K562 treated with DMSO at 1 percent for 24 hours (cell line): ENCODE data around the gene ZNF284. TPM values are rescaled to one million over a fixed set of nuclear protein-coding genes. Genes with fewer than 3 reads are reported as not detected.

Experiments
- total RNA-seq: library from RNA; unstranded; fragments of 300-600 nt; gene quantifications from 2 replicates; pipeline ENCODE4 v1.2.3, GENCODE V29; 2022; ENCODE audit warnings: low read depth; ENCODE audit not compliant: insufficient read depth

Gene ZNF284
- total RNA-seq: 0.27 TPM in 1 of 2 replicates, not detected in the other

DNA sequence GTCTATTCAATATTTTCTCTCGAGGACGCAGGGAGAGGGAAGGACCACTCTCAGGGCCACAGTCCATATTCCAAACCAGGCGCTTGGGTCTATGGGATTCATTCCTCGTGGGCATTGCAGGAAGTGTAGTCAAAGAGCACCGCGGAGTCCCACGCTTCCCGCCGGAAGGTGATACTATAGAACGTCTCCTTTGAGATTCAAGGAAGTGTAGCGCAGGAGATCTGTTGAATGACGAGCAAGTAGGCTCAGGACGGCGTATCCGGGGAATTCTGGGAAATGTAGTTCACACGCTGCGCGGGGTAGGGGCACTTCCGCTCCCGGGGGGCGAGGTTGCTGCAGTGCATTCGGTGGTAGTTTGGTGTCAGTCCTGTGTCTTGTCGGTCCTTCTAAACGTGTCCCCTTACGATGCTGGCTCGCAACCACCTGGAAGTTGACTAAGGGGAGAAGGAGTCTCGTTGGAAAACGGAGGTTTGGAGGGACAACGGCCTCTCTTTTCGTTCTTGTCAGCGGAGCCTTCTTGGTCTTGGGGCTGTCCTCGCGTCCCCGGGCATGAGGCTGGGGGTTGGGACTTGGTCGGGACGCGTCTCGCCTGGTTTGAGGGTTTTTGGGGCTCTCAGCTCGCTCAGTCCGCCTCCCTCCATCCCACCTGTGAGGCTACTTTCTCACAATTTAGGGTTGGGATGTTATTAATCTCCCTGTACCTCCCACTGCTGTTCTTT lies at the start of gene ZNF284:
ZNF284 (plus strand) TSS at position 336 of the 719 bp plus-strand sequence. CDS start 4,231 bp downstream, outside the sequence.

DNA sequence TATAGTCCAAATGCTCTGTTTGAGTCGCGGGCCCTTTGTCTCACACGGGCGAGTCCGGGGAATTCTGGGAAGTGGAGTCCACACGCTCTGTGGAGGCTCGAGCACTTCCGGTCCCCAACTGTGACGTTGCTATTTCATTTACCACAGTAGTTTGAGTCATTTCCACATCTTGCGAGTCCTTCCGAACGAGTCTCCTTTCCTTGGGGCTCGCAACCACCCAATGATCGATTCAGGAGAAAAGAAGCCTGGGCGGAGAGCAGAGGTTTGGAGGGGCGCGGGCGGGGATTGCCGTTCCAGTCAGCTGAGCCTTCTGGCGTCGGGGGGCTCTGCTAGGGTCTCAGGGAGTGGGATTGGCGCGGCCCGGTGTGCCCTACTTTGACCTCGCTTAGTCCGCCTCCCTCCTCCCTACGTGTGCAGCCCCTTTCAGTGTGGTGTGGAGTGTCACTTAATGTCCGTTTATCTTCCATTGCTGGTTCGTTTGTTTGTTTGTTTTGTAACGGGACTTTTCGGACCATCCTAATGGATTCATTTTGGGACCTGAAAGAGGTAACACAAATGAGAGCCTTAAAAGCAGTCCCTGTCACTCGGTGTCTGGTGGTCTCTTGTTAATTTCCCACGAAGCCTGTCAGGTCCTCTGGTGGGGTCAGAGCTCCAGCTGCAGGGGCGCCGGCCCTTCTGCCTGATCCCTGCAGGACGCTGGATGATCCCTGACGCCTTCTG lies 46.6 kb upstream of the ZNF284 start, which contains the start of gene ZNF222:
ZNF222 (plus strand) TSS at position 163 of the 720 bp plus-strand sequence; CDS start at position 221, 58 bp downstream.

DNA sequence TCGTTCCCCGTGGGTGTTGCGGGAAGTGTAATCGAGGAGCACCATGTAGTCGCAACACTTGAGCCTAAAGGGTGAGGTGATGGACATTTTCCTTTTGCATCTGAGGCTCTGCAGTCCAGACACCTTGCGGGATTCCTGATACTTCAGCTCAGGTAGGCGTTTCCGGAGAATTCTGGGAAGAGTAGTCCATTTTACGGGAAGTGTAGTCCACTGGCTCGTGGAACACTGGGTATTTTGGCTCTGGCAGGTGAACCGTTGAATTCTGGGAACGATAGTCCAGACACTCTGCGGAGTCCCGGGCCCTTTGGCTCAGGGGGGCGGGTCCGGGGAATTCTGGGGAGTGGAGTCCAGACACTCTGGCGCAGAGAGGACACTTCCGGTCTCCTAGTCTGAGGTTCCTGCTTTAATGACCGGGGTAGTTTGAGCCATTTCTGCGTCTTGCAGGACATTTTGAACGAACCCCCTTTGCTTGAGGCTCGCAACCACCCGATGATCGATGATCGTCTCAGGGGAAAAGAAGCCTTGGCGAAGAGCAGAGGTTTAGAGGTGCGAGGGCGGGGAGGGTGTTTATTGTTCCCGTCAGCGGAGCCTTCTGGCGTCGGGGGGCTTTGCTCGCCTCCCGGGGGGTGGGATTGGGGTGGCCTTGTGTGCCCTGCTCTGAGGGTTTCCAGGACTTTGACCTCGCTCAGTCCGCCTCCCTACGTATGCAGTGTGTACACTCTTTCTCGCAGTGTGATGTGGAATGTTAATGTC lies 20.1 kb upstream of the ZNF284 start, which contains the start of gene ZNF223:
ZNF223 (plus strand) TSS at position 387 of the 753 bp plus-strand sequence. CDS start 3,141 bp downstream, outside the sequence.

DNA sequence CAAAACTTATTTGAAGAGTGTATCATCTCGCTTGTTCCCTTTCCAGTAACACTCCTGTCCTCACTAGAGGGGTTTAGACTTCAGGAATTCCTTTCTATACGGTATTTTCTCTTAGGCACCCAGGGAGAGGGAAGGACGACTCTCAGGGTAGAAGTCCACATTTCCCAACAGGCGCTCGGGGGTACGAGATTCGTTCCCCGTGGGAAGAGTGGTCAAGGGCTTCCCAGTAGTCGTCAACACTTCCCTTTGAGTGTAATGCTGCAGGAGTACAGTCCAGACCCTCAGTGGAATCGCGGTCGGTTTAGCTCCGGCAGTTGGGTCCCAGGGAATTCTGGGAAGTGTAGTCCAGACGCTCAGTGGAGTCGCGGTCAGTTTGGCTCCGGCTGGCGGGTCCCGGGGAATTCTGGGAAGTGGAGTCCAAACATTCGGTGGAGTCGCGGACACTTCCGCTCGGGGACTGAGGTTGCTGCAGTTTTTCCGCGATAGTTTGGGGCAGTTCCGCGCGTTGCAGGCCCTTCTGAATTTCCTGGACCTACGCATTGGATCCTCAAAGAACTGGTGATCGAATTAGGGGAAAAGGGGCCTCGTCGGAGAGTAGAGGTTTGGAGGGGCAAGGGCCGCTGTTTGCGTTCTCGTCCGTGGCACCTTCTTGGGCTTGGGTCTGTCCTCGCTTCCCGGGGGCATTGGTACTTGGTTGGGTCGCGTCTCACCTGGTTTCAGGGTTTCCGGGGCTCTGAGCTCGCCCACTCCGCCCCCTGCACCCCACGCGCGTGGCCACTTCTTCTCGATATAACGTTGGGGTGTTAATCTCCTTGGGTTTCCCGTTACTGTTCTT lies 22.2 kb downstream of the ZNF284 start, which contains the start of gene ZNF224:
ZNF224 (plus strand) TSS at position 431 of the 835 bp plus-strand sequence. CDS start 3,513 bp downstream, outside the sequence.

DNA sequence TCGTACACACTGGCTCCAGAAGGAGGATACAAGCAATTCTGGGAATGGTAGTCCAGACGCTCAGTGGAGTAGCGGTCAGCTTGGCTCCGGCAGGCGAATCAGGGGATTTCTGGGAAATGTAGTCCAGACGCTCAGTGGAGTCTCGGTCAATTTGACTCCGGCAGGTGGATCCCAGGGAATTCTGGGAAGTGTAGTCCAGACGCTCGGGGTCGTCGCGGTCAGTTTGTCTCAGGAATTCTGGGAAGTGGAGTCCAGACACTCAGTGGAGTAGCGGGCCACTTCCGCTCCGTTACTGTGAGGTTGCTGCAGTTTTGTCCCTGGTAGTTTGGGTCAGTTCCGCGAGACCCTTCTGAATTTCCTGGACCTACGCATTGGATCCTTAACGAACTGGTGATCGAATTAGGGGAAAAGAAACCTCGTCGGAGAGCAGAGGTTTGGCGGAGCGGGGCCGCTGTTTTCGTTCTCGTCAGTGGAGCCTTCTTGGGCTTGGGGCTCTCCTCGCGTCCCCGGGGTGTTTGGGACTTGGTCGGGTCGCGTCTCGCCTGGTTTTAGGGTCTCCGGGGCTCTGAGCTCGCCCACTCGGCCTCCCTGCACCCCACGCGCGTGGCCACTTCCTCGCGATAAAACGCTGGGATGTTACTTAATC lies 41.3 kb downstream of the ZNF284 start, which contains the start of gene ZNF225:
ZNF225 (plus strand) TSS at position 262 of the 646 bp plus-strand sequence. CDS start 2,429 bp downstream, outside the sequence.

Other genes starting within 250 kb of the ZNF284 start
- gene ZNF283, start 244.8 kb upstream of the ZNF284 start, total RNA-seq: 2.8 and 4.5 TPM in 2 replicates
- 0.95 and 3.1 TPM in 2 replicates for gene ZNF404, start 188.2 kb upstream of the ZNF284 start, total RNA-seq
- 3.9 and 6.3 TPM in 2 replicates for gene ZNF45, start 136.9 kb upstream of the ZNF284 start, total RNA-seq
- gene ZNF221, start 120.9 kb upstream of the ZNF284 start, total RNA-seq: 0.38 and 0.61 TPM in 2 replicates
- gene ZNF155, start 88.0 kb upstream of the ZNF284 start, total RNA-seq: 0.46 TPM in 1 of 2 replicates, not detected in the other
- 0.96 and 1.4 TPM in 2 replicates for gene ZNF230, start 69.2 kb upstream of the ZNF284 start, total RNA-seq
- 2.1 and 3.5 TPM in 2 replicates for gene ZNF222, start 46.8 kb upstream of the ZNF284 start, total RNA-seq
- gene ZNF223, start 20.1 kb upstream of the ZNF284 start, total RNA-seq: 1.5 and 1.6 TPM in 2 replicates
- 4.0 and 8.9 TPM in 2 replicates for gene ZNF224, start 22.2 kb downstream of the ZNF284 start, total RNA-seq
- gene ZNF225, start 41.2 kb downstream of the ZNF284 start, total RNA-seq: 1.1 and 2.1 TPM in 2 replicates
- 0.76 and 1.4 TPM in 2 replicates for gene ZNF234, start 69.4 kb downstream of the ZNF284 start, total RNA-seq
- gene ZNF226, start 92.9 kb downstream of the ZNF284 start, total RNA-seq: 8.8 and 10.9 TPM in 2 replicates
- 7.1 and 10.7 TPM in 2 replicates for gene ZNF227, start 140.4 kb downstream of the ZNF284 start, total RNA-seq
- gene ZNF233, start 187.7 kb downstream of the ZNF284 start, total RNA-seq: 0.71 and 1.4 TPM in 2 replicates
- 0.91 and 1.1 TPM in 2 replicates for gene ZNF235, start 232.9 kb downstream of the ZNF284 start, total RNA-seq